ENCODE data around the gene DNAJC18. TPM values are rescaled to one million over a fixed set of nuclear protein-coding genes. Genes with fewer than 3 reads are reported as not detected.

Gene DNAJC18
- total RNA-seq, 1 experiment from 2014 or later = 4.4 TPM

GRCh38 chr5:139390639-139391569 lies 48.4 kb downstream of the DNAJC18 start:
- Histone ChIP-seq H4K20me1 (ENCODE audit: low read length) (no peaks in the 10 kb centered on the region), H3F3A (ENCODE audit: low read length, unreplicated experiment) (no peaks in the 10 kb centered on the region), H3K9me3 (ENCODE audit: low read length) (no peaks in the 10 kb centered on the region), H3K4me3 (ENCODE audit: low read length) (peak overlapping the region; percentile 87), H2AFZ (ENCODE audit: low read length) (no peak overlapping the region), H3K36me3 (ENCODE audit: low read depth, low read length) (no peaks in the 10 kb centered on the region), H3K9ac (ENCODE audit: low read length) (peak overlapping the region; percentile 99), H3K27me3 (ENCODE audit: low read length) (no peaks in the 10 kb centered on the region), H3K4me2 (ENCODE audit: low read length) (peak overlapping the region; percentile 94), H3K4me1 (ENCODE audit: insufficient read depth, low read length) (peaks cover 20% of the 10 kb centered on the region), H3K79me2 (ENCODE audit: low read length) (peaks cover 28% of the 10 kb centered on the region), H3K27ac (ENCODE audit: low read length) (peak overlapping the region; percentile 98), H3K9me2 (replicated peaks; ENCODE audit: low read length) (no peaks in the 10 kb centered on the region)
- intact Hi-C loops (cut with micrococcal nuclease) = loop anchor here (1.0 kb wide), 2 partner anchors 18 to 50 kb away; partner anchors contain the start of gene PAIP2
- ChIA-PET CTCF (interaction anchor here (0.6 kb wide), 1 partner anchor 815 kb away, joined by 3 read pairs; no protein-coding TSS in a partner anchor), POLR2A (ENCODE audit: unreplicated experiment) (interaction anchor here (0.6 to 1.1 kb wide), 5 partner anchors 17 to 815 kb away, joined by 3 to 9 read pairs (median 3); partner anchors contain the start of genes HSPA9 and PAIP2)
- peak; percentile 44 for DNase-seq
- TF ChIP-seq EZH2phosphoT487 (IDR thresholded peaks at IDR 0.05; ENCODE audit: borderline replicate concordance, low read length) = no peak
- no peak for TF ChIP-seq CTCF (conservative IDR thresholded peaks at IDR 0.05; ENCODE audit: low read depth, low read length)
- no peak for TF ChIP-seq EZH2 (IDR thresholded peaks at IDR 0.05; ENCODE audit: low read length, unreplicated experiment)
- no TSS peak for BruUV-seq (replicated peaks)
- peak; percentile 2 for ATAC-seq

- Histone ChIP-seq H2AFZ (ENCODE audit: low read length) (no peak within 1 kb of the TSS), H3K27ac (ENCODE audit: low read length) (peak within 1 kb of the TSS; percentile 98), H3K4me1 (ENCODE audit: insufficient read depth, low read length) (peaks cover 20% of the 10 kb centered on the region), H4K20me1 (ENCODE audit: low read length) (no peaks in the 10 kb centered on the region), H3K36me3 (ENCODE audit: low read depth, low read length) (no peaks in the 10 kb centered on the region), H3F3A (ENCODE audit: low read length, unreplicated experiment) (no peaks in the 10 kb centered on the region), H3K9ac (ENCODE audit: low read length) (peak within 1 kb of the TSS; percentile 99), H3K79me2 (ENCODE audit: low read length) (peaks cover 28% of the 10 kb centered on the region), H3K4me3 (ENCODE audit: low read length) (0 out of 2 replicates have a peak within 1 kb of the TSS, but pooled peaks have one; percentile 87), H3K9me2 (replicated peaks; ENCODE audit: low read length) (no peaks in the 10 kb centered on the region), H3K4me2 (ENCODE audit: low read length) (peak within 1 kb of the TSS; percentile 94), H3K27me3 (ENCODE audit: low read length) (no peaks in the 10 kb centered on the region), H3K9me3 (ENCODE audit: low read length) (no peaks in the 10 kb centered on the region)
- TF ChIP-seq CTCF (conservative IDR thresholded peaks at IDR 0.05; ENCODE audit: low read depth, low read length) = no peak
- no peak for TF ChIP-seq EZH2phosphoT487 (IDR thresholded peaks at IDR 0.05; ENCODE audit: borderline replicate concordance, low read length)
- TF ChIP-seq EZH2 (IDR thresholded peaks at IDR 0.05; ENCODE audit: low read length, unreplicated experiment) = no peak
- no peak for DNase-seq
- intact Hi-C loops (cut with micrococcal nuclease) = no loop called here
- no TSS peak for BruUV-seq (replicated peaks)
- ChIA-PET CTCF (no interaction called here), POLR2A (ENCODE audit: unreplicated experiment) (no interaction called here)
- ATAC-seq = no peak
Measured at GRCh38 chr5:139389701-139390638, 49.4 kb downstream of the DNAJC18 start, which contains the start of gene MZB1. Gene MZB1 (minus strand): TSS chr5:139389913. CDS start chr5:139389856, 57 bp downstream.

All from PC-3 (cell line).